Uterus (tissue), 4 donors: Measurements from ENCODE around the gene SBNO2. TPM values are rescaled to one million over a fixed set of nuclear protein-coding genes. Genes with fewer than 3 reads are reported as not detected.

Experiments
- DNase-seq, 2 donors: peaks; one replicate each; pipeline ENCODE4 v3.0.0-alpha.2; 2019 to 2020
- H3K27ac ChIP-seq, 2 donors: fragments of 200-600 bp; sonication (generic); 1 replicate in 1 of 2; 2 replicates in 1 of 2; pipeline ENCODE4 v1.5.1; 2016 to 2018
- H3K27me3 ChIP-seq, 2 donors: fragments of 200-600 bp; sonication (generic); one replicate each; pipeline ENCODE4 v1.5.1; 2018 to 2019; ENCODE audit warnings: control low read depth in 1 of 2
- H3K36me3 ChIP-seq, 2 donors: fragments of 200-600 bp; sonication (generic); one replicate each; pipeline ENCODE4 v1.5.1; 2019; ENCODE audit warnings: control low read depth in 1 of 2
- H3K4me1 ChIP-seq, 2 donors: fragments of 200-600 bp; sonication (generic); one replicate each; pipeline ENCODE4 v1.5.1; 2018 to 2019; ENCODE audit warnings: control low read depth in 1 of 2
- H3K4me3 ChIP-seq, 2 donors: fragments of 200-600 bp; sonication (generic); 1 replicate in 1 of 2; 2 replicates in 1 of 2; pipeline ENCODE4 v1.5.1; 2018 to 2019; ENCODE audit warnings: mild to moderate bottlenecking in 1 of 2
- H3K9me3 ChIP-seq, 2 donors: fragments of 200-600 bp; sonication (generic); one replicate each; pipeline ENCODE4 v1.5.1; 2019; ENCODE audit warnings: control low read depth in 1 of 2
- CTCF ChIP-seq, 4 experiments: fragments of 200-600 bp in 2 of 4; fragments of 450-650 bp in 2 of 4; sonication (generic) in 2 of 4; IDR thresholded peaks; one replicate each; pipeline ENCODE4 v1.5.1; 2016 to 2019; ENCODE audit warnings: antibody characterized with exemption in 4 of 4, mild to moderate bottlenecking in 2 of 4, moderate library complexity in 1 of 4
- POLR2A ChIP-seq, 2 donors: fragments of 450-650 bp; IDR thresholded peaks; one replicate each; pipeline ENCODE4 v1.6.1; 2016; ENCODE audit warnings: antibody characterized with exemption in 2 of 2, mild to moderate bottlenecking in 1 of 2, moderate library complexity in 1 of 2
- intact Hi-C: fragments of 100-400 bp; cut with DNase I; formaldehyde crosslinking; loops from one replicate; pipeline ENCODE4 v1.15.1; 2023; ENCODE audit warnings: low total_unique reads
- total RNA-seq, 4 donors: library from RNA; depleted of rRNA in 3 of 4; stranded (reverse); fragments of >200 nt in 3 of 4; gene quantifications; one replicate each; pipeline versions ENCODE4 v1.1.0 to v1.2.4, GENCODE V29; 2014 to 2023
- donor health status: DM: yes; HTN: yes; CAD: no.

The SBNO2 gene
- total RNA-seq, 4 donors from 2014 or later = 4.4 to 107 (median 10.7) TPM

- Histone ChIP-seq H3K36me3 (no peaks in the 10 kb centered on the region), H3K27me3 (no peaks in the 10 kb centered on the region), H3K9me3 (no peaks in the 10 kb centered on the region), H3K4me1 (no peaks in the 10 kb centered on the region), H3K27ac (no peak overlapping the region), H3K4me3 (no peak overlapping the region)
- no peak for DNase-seq
- TF ChIP-seq CTCF (IDR thresholded peaks at IDR 0.05) (no peak), POLR2A (IDR thresholded peaks at IDR 0.05) (no peak)
- intact Hi-C loops = no loop called here
Measured at GRCh38 chr19:1183543-1184172, 9.6 kb upstream of the SBNO2 start.

- intact Hi-C loops = no loop called here
- H3K27ac ChIP-seq = no peak overlapping the region
- no peaks in the 10 kb centered on the region for H3K4me1 ChIP-seq
- no peak overlapping the region for H3K4me3 ChIP-seq
- no peaks in the 10 kb centered on the region for H3K36me3 ChIP-seq
- no peak for TF ChIP-seq CTCF (IDR thresholded peaks at IDR 0.05)
- no peak for TF ChIP-seq POLR2A (IDR thresholded peaks at IDR 0.05)
- DNase-seq = no peak
- no peaks in the 10 kb centered on the region for H3K9me3 ChIP-seq
- H3K27me3 ChIP-seq = no peaks in the 10 kb centered on the region
Measured at GRCh38 chr19:1182727-1183126, 8.7 kb upstream of the SBNO2 start.

GRCh38 chr19:1182068-1182467 lies 8.0 kb upstream of the SBNO2 start:
- H3K27ac ChIP-seq = no peak overlapping the region
- H3K4me1 ChIP-seq = no peaks in the 10 kb centered on the region
- no peaks in the 10 kb centered on the region for H3K36me3 ChIP-seq
- H3K4me3 ChIP-seq = no peak overlapping the region
- no peaks in the 10 kb centered on the region for H3K27me3 ChIP-seq
- no peak for DNase-seq
- H3K9me3 ChIP-seq = no peaks in the 10 kb centered on the region
- intact Hi-C loops = no loop called here
- no peak for TF ChIP-seq POLR2A (IDR thresholded peaks at IDR 0.05)
- no peak for TF ChIP-seq CTCF (IDR thresholded peaks at IDR 0.05)

- Histone ChIP-seq H3K4me3 (no peak overlapping the region), H3K27ac (no peak overlapping the region), H3K36me3 (no peaks in the 10 kb centered on the region), H3K27me3 (no peaks in the 10 kb centered on the region), H3K4me1 (no peaks in the 10 kb centered on the region), H3K9me3 (no peaks in the 10 kb centered on the region)
- no peak for DNase-seq
- no peak for TF ChIP-seq CTCF (IDR thresholded peaks at IDR 0.05)
- TF ChIP-seq POLR2A (IDR thresholded peaks at IDR 0.05) = no peak
- intact Hi-C loops = no loop called here
Measured at GRCh38 chr19:1181606-1182005, 7.5 kb upstream of the SBNO2 start.

GRCh38 chr19:1177322-1178114 lies 3.5 kb upstream of the SBNO2 start:
- Histone ChIP-seq H3K4me1 (no peaks in the 10 kb centered on the region), H3K27ac (peak overlapping the region; percentile 18 to 30), H3K4me3 (no peak overlapping the region), H3K36me3 (no peaks in the 10 kb centered on the region), H3K9me3 (no peaks in the 10 kb centered on the region), H3K27me3 (no peaks in the 10 kb centered on the region)
- peak in 1 of 2 donors; percentile 41 for DNase-seq
- TF ChIP-seq CTCF (IDR thresholded peaks at IDR 0.05) (no peak), POLR2A (IDR thresholded peaks at IDR 0.05) (no peak)
- intact Hi-C loops = no loop called here
